Measurements from ENCODE around the gene KLHDC8A. TPM values are rescaled to one million over a fixed set of nuclear protein-coding genes. Genes with fewer than 3 reads are reported as not detected.

KLHDC8A gene
- total and polyA plus RNA-seq, 9 of the 15 experiments (the other 6 are each of a cell fraction or from before 2014, with no cell fraction given), result 0.01 to 0.54 (median 0.04) TPM; not detected in 6

- DNase-seq (ENCODE audit: extremely low read depth in 1 of 4, low spot score in 3 of 4) (no peak), FAIRE-seq (no peak), ATAC-seq (no peak)
- H3K36me3 ChIP-seq (ENCODE audit: control insufficient read depth, insufficient read depth, low read length), result no peaks in the 10 kb centered on the region
- H3K9me3 ChIP-seq (replicated peaks; ENCODE audit: control insufficient read depth, insufficient read depth, low read depth, low read length), result no peaks in the 10 kb centered on the region
- H3K27me3 ChIP-seq (ENCODE audit: control insufficient read depth in 2 of 2, insufficient read depth in 2 of 2, low read length in 2 of 2), result peaks cover 42 to 74% of the 10 kb centered on the region in 2 experiments
- no peaks in the 10 kb centered on the region for H3K79me2 ChIP-seq (ENCODE audit: control insufficient read depth, insufficient read depth, low read length)
- H3K9me1 ChIP-seq (ENCODE audit: control insufficient read depth, insufficient read depth, low read length), result no peaks in the 10 kb centered on the region
- no peak overlapping the region for H3K4me3 ChIP-seq
- H2AFZ ChIP-seq (ENCODE audit: low read depth, low read length), result no peak overlapping the region
- H3K4me2 ChIP-seq (ENCODE audit: insufficient read depth, low read length), result no peak overlapping the region
- H4K20me1 ChIP-seq (replicated peaks; ENCODE audit: control insufficient read depth, insufficient read depth, low read length), result peaks cover 24% of the 10 kb centered on the region; the same call in 1 of the 2 replicates
- H3K27ac ChIP-seq (ENCODE audit: extremely low read depth, low read depth, low read length), result no peak overlapping the region
- intact Hi-C loops (cut with micrococcal nuclease), result loop anchor here (5.0 to 10.0 kb wide), 2 partner anchors 39 to 82 kb away; no protein-coding TSS in a partner anchor
- ChIA-PET POLR2A (no interaction called here), CTCF (ENCODE audit: low intra/inter-chr PET ratio) (interaction anchor here (0.6 to 1.8 kb wide), 4 partner anchors 18 to 1590 kb away, joined by 3 to 11 read pairs (median 4); no protein-coding TSS in a partner anchor)
- peaks cover 0 to 3% of the 10 kb centered on the region in 2 experiments; a peak in 1 of 5 replicates for H3K4me1 ChIP-seq (replicated peaks in 1 of 2; ENCODE audit: control insufficient read depth in 2 of 2, insufficient read depth in 2 of 2, low read length in 2 of 2)
- in situ Hi-C loops (cut with MboI), result loop anchor here (10.0 kb wide), 1 partner anchor 132 kb away; no protein-coding TSS in a partner anchor
- BruUV-seq (replicated peaks), result no TSS peak
- no peak overlapping the region for H3K9ac ChIP-seq (ENCODE audit: insufficient read depth in 1 of 2, low read depth in 2 of 2, low read length in 2 of 2)
- WGBS (ENCODE audit: insufficient coverage, low coverage, missing lambda C conversion rate), result 17% methylated on average over 4 of the region's 4 CpGs
- no peak for TF ChIP-seq TRIM24 (IDR thresholded peaks at IDR 0.05)
- TF ChIP-seq, protein P1, sequence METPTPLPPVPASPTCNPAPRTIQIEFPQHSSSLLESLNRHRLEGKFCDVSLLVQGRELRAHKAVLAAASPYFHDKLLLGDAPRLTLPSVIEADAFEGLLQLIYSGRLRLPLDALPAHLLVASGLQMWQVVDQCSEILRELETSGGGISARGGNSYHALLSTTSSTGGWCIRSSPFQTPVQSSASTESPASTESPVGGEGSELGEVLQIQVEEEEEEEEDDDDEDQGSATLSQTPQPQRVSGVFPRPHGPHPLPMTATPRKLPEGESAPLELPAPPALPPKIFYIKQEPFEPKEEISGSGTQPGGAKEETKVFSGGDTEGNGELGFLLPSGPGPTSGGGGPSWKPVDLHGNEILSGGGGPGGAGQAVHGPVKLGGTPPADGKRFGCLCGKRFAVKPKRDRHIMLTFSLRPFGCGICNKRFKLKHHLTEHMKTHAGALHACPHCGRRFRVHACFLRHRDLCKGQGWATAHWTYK (CRISPR knock-in tag; IDR thresholded peaks at IDR 0.05), result no peak
- no peak for TF ChIP-seq TCF3 (CRISPR knock-in tag; IDR thresholded peaks at IDR 0.05)
- no peak for TF ChIP-seq STAG1 (CRISPR knock-in tag; IDR thresholded peaks at IDR 0.05; ENCODE audit: borderline replicate concordance)
- TF ChIP-seq MIER1 (IDR thresholded peaks at IDR 0.05; ENCODE audit: low read depth), result no peak
- TF ChIP-seq NFIX (CRISPR knock-in tag; IDR thresholded peaks at IDR 0.05; ENCODE audit: low read depth), result no peak
- no peak for TF ChIP-seq SREBF2 (CRISPR knock-in tag; IDR thresholded peaks at IDR 0.05)
- no peak for TF ChIP-seq ZNF174 (CRISPR knock-in tag; IDR thresholded peaks at IDR 0.05)
- no peak for TF ChIP-seq MEIS2 (IDR thresholded peaks at IDR 0.05; ENCODE audit: partially characterized antibody)
- TF ChIP-seq ZNF436 (CRISPR knock-in tag; IDR thresholded peaks at IDR 0.05), result no peak
- TF ChIP-seq GATAD2B (IDR thresholded peaks at IDR 0.05; ENCODE audit: borderline replicate concordance), result no peak
- TF ChIP-seq, protein P2, sequence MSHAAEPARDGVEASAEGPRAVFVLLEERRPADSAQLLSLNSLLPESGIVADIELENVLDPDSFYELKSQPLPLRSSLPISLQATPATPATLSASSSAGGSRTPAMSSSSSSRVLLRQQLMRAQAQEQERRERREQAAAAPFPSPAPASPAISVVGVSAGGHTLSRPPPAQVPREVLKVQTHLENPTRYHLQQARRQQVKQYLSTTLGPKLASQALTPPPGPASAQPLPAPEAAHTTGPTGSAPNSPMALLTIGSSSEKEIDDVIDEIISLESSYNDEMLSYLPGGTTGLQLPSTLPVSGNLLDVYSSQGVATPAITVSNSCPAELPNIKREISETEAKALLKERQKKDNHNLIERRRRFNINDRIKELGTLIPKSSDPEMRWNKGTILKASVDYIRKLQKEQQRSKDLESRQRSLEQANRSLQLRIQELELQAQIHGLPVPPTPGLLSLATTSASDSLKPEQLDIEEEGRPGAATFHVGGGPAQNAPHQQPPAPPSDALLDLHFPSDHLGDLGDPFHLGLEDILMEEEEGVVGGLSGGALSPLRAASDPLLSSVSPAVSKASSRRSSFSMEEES (CRISPR knock-in tag; IDR thresholded peaks at IDR 0.05), result no peak
- TF ChIP-seq ZNF217 (CRISPR knock-in tag; IDR thresholded peaks at IDR 0.05), result no peak
- TF ChIP-seq NCOR1 (IDR thresholded peaks at IDR 0.05), result no peak
- TF ChIP-seq PHF8 (IDR thresholded peaks at IDR 0.05; ENCODE audit: borderline replicate concordance, low read length), result no peak
- TF ChIP-seq ZNF165 (CRISPR knock-in tag; IDR thresholded peaks at IDR 0.05; ENCODE audit: borderline replicate concordance), result no peak
- no peak for TF ChIP-seq FOXA1 (IDR thresholded peaks at IDR 0.05; ENCODE audit: borderline replicate concordance)
- no peak for TF ChIP-seq NR2C1 (IDR thresholded peaks at IDR 0.05)
- TF ChIP-seq NR2C1 (tag; IDR thresholded peaks at IDR 0.05), result no peak
Measured at GRCh38 chr1:205353191-205353590, 3.5 kb downstream of the KLHDC8A start.
